ENCODE data around the gene XK.

- TF ChIP-seq CTCF (IDR thresholded peaks at IDR 0.05 in 8 of 11, conservative IDR thresholded peaks at IDR 0.05 in 3 of 11) (no peak), POLR2A (IDR thresholded peaks at IDR 0.05) (no peak), POLR2AphosphoS5 (IDR thresholded peaks at IDR 0.05) (no peak)
These were observed 71.5 kb downstream of the XK start for GRCh38 chrX:37757082-37757481.

Measured in spleen (tissue), 7 donors.